Retina (tissue), 1 donor: ENCODE results near the gene HES6.

Source experiments
- DNase-seq: peaks from one replicate; pipeline ENCODE4 v3.0.0-alpha.2; 2016

The HES6 gene

GRCh38 chr2:238252766-238253630 lies 13.2 kb upstream of the HES6 start:
- DNase-seq: no peak

DNA sequence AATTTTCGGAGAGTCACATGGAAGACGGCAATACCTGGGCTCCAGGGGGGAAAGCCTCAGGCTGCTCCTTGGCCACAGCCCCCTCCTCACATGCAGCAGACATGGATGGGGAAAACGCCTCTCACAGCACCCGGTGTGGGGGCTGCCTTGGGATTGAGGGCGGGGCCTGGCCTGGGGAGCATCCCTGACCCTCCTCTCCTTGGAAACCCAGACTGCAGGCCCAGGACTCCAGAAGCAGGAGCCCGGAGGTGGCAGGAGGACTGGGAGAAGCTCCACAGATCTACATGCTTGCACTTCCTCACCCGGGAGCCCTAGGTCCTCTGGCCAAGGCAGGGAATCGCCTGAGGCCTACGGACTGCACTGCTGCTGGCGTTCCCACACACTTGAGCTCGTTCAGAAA lies 12.1 kb upstream of the HES6 start:
- DNase-seq: no peak

DNA sequence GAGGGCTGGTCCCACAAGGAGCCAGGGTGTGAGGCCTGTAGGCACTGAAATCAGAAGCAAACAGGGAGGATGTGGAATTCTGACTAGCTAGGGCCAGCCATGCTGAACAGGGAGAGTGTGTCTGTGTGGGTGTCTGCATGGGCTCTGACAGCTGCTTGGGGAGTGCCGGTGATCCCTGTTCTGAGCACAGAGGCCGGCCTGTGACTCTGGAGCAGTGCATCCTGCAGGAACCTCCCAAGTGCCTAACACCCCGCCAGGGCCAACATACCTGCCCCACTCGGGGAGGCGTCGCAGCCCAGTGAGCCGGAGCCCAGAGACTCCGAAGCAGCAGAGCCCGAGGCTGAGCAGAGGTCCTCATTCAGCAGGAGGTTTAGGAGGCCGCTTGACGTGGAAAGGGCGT lies 11.5 kb upstream of the HES6 start:
- DNase-seq: no peak

GRCh38 chr2:238250896-238251295 lies 11.1 kb upstream of the HES6 start:
- DNase-seq: no peak

GRCh38 chr2:238247841-238248453 lies 8.1 kb upstream of the HES6 start:
- DNase-seq: no peak

DNA sequence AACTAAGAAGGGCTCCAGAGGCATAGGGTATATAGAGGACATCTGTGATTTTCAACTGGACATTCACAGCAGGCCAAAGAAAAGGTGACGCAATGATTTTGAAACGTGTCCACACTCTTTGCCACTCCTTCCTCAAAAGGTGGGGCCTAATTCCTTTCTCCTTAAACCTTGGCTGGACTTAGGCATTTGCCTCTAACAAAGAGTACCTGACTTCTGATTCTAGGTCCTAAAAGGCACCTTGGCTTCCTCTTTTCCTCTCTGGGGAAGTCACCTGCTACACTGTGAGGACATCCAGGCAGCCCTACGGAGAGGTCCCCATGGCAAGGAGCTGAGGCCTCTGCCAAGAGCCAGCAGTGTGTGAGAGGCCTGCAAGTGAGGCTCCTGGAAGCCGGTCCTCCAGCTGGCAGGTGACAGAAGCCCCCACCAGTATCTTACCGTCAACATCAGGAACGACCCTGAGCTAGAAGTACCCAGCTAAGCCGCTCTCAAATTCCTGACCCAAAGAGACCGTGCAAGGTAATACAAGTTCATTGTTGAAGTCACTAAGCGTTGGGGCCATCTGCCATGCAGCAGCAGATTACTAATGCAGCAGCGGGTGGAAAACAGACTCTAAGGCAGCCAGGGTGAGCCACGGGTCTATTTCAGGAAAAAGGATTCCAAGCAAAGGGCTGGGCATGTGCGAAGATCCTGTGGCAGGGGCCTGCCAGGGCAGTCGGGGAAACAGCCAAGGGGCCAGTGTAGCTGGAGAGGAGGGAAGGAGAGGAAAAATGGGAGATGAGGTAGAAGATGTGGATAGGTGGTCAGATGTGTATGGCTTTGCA lies 7.4 kb upstream of the HES6 start:
- no peak for DNase-seq

GRCh38 chr2:238244151-238244550 lies 4.3 kb upstream of the HES6 start:
- no peak for DNase-seq

DNA sequence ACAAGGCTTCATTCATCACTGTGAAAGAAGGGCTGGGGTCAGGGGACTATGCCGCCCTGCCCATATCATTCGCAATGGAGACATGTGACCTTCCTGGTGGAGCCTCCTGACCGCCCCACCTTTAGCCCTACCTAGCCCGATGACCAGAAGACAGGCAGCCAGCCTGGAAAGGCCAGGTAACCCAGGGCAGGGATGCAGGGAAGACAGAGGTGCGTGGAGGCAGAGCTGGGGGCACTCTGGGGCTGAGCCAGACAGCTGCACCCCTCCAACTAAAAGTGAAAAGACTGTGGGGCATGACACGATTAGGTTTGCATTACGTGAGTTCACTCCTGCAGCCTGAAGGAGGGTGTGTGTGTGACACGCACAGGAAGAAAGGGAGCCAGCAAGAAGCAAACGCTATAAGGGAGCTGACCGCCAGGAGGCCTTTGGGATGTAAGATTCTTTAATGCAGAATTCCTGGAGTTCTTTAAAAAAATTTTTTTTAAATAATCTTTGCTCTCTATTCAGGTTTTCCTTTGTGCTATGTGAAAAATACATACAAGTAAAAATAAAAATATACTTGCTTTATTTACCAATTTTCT lies 3.7 kb upstream of the HES6 start:
- DNase-seq: no peak

GRCh38 chr2:238242731-238243495 lies 3.1 kb upstream of the HES6 start:
- no peak for DNase-seq

DNA sequence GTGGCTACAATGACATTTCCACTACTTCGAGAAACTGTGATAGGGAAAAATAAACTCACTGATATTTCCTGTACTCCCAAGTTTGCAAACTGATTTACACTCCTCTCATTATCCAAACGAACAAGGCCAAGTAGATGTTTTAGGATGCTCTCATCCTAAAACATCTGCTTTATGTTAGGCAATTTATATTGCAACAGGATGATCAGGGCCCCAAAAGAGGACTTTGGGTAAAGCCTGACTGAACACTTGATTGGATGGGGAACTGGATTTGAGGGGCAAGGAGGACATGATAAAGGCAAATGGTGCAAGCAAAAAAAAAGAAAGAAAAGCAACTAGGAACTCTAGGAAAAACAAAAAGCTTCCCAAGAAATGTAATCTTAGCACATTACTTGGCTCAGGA lies 2.1 kb upstream of the HES6 start:
- no peak for DNase-seq

DNA sequence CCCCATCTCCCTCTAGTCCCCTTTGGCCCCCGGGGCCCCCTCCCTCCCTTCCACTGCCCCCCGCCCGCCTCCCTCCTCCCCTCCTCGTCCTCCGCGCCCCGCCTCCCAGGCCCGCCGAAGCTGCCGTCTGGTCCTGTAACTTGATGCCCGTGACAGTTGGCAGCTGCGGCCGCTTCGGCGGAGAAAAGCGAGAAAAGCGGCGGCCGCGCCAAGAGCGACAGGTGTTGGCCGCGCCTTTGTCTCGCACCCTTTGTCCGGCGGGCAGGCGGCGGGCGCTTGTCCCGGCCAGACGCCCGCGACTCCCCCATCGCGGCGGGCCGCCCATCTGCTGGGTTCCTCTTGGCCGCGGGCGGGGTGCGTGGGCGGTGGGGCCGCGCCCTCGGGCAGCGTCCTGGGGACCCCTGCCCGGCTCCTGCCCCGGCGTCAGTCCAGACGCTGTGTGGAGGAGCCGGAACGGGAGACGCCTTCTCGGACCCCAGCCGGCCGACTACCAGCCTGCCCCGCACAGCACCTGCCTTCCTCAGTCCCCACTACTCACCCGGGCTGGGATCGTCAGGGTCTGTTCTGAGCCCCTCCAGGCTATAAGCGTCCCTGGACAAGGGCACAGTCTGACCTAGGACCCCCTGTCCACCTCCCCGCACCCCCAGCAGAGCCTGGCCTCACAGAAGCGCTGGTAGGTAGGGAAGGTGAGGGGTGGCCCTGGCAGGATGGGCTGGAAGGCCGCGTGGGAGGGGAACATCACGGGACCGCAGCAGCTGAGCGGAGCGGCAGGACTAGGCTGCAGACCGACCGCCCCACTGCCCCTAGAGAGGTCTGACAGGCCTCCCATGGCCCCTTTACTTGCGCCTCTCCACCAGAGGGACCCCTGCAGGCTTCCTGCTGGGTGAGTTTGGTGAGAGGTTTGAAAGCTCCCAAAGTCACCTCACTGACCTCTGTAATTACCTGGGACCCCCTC lies 1.2 kb upstream of the HES6 start:
- peak; percentile 91 for DNase-seq

DNA sequence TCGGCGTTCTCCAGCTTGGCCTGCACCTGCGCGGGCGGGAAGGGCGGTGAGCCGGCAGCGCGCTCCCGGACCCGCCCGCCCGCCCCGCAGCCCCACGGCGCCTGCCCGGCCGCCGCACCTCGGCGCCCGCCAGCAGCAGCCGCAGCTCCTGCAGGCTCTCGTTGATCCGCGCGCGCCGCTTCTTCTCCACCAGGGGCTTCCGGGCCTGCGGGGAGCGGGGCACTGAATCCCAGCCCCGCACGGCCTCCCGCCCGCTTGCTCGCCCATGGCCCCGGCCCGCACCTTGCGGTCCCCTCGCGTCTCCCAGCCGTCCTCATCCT lies 335 bp downstream of the HES6 start:
- no peak for DNase-seq

DNA sequence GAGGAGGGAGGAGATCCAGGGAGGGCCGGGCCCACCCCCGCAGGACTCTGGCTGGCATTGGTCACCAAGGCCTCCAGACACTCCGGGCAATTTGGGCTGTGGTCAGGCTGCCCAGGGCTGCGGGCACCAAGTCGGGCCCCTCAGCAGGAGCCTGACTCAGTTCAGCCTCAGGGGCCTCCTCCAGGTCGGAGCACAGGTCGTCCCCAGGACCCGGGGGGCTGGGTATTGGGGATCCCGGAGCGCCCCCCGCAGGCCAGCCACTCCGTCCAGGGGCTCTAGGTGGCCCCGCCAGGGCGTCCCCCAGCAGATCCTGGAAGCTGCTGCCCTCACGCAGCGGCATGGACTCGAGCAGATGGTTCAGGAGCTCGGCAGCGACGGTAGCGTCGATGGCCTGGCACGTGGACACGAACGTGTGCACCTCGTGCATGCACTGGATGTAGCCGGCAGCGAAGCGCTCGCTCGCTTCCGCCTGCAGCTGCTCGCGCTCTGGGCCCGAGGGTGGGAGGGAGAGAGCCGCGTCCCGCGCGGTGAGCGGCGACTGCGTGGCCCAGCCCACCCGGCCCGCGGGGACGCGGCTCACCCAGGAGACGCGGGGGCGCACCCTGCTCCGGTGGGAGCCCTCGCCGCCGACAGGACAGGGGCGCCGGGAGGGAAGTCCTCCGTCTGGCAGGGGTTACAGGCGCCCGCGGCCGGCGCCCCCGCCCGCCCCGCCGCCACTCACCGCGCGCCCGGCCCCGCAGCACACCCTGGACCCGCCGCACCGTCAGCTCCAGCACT lies 884 bp downstream of the HES6 start:
- peak; percentile 76 for DNase-seq

DNA sequence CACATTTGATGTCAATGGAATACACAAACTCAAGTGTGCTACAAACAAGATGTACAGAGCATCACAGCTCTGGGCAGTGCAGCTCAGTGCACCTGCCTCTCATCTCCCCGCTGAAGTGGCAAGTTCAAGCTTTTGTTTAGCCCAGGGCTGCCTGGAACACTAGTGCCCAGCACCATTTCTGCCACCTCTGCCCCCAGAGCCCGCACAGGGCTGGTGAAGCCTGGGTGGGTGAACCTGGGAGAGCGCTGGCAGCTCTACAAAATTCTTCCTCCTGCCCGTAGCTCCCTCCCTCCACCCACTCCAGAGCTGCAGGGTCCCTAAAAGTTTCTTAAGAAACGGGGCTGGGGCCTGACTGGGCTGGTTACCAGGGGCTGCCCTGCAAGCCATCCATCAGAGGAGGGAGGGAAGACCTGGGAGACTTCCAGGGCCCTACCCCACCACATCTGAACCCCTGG lies 1.5 kb downstream of the HES6 start:
- no peak for DNase-seq

DNA sequence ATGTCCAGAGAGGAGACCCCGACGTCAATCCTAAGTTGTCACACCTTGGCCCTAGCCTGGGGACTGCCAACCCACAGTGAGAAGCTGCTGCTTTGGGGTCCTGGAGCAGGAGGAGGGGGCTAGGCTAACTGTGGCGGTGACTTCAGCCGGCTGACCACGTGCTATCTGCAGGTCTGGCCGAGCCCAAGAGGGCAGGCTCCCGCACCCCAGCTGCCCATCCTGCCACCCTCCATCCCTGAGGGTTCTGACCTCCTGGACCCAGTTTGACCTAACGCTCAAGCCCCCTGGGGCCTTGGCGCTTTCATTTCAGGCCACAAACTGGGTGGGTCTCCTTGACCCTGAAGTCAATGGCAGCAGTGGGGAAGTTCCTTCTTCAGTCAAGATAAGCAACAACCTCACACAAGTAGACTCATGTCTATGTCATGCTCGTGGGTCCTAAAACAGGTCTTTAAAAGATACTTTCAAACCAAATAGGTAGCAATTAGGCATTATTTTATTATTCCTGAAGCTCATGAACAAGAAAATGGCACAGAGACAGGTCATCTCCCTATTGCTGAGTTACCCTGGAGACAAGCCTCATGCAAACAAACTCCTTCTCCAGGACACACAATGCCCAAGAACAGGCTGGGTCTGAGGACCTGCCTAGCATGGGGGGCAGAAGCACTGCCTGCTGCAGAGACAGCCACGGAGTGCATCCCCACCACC lies 2.3 kb downstream of the HES6 start:
- no peak for DNase-seq

DNA sequence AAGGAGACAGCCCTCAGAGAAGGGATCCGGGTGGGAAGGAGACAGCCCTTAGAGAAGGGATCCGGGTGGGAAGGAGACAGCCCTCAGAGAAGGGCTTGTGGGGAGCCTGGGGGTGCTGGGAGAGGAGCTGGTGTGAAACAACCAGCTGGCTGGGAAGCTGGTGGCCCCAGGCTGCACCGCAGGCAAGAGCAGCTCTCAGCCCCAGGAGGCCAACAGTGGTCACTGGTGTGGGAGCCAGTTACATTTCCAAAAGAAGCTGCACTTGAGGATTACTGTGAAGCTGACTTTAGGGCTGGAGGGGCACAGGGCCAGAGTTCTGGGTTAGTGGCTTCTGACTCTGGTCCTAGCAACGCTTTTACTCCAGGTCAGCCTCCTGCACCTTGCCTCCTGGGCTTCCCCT lies 3.3 kb downstream of the HES6 start:
- DNase-seq: no peak

DNA sequence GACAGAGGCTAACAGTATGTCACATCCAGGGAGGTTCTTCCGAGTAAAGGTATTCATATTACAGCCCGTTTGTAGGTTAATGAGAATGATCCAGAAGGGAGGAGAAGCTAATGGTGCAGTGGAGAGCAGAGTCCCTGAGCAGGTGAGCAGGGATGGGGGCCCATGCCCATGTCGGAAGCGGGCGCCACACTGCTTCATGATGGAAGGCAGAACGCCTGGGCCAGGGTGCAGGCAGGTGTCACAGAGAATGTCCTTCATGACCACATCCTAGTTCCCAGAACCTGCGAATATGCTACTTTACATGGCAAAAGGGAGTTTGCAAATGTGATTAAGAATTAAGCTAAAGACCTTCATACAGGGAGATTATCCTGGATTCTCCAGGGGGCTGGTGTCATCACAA lies 4.0 kb downstream of the HES6 start:
- no peak for DNase-seq

DNA sequence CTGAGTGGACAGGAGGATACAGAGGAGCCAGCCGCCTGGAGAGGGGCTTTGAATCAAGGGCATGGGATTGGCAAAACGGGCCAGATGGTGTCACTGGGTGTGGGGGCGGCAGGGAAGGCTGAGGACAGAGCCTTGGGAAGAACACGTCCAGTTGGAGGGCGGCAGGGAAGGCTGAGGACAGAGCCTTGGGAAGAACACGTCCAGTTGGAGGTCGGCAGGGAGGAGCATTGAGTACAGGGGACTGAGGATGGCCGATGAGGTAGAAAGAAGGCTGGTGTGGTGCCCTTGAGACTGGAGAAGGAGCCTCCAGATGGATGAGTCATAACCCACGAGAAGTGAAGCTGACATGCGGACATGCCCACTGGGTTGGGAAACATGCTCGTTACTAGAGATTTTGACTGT lies 4.5 kb downstream of the HES6 start:
- DNase-seq: no peak

DNA sequence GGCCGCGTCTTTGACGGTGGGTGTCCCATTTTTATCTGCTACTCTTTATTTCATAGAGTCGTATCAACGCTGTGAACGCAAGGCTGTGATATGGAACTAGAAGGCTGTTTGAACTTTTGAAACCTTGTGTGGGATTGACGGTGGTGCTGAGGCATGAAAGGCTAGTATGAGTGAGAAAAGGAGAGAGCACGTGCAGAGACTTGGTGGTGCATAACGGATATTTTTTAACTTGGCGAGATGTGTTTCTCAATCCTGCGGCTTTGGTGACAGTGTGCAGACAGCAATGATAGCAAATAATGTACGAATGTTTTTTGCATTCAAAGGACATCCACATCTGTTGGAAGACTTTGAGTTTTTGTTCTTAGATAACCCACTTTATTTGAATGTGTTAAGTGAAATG lies 6.2 kb downstream of the HES6 start:
- DNase-seq: no peak

DNA sequence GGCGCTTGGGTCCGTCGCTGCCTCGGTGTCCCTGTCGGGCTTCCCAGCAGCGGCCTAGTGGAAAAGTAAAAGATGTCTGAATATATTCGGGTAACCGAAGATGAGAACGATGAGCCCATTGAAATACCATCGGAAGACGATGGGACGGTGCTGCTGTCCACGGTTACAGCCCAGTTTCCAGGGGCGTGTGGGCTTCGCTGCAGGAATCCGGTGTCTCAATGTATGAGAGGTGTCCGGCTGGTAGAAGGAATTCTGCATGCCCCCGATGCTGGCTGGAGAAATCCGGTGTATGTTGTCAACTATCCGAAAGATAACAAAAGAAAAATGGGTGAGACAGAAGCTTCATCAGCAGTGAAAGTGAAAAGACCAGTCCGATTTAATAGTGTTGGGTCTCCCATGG lies 8.0 kb downstream of the HES6 start:
- DNase-seq: no peak
